Measurements from ENCODE around the gene CALCA.
A peak's percentile ranks its signal among the peaks of the same experiment; 100 is the strongest.

- TF ChIP-seq CTCF (IDR thresholded peaks at IDR 0.05 in 8 of 11, conservative IDR thresholded peaks at IDR 0.05 in 3 of 11) (peak in 9 of 11 experiments; percentile 23 to 68 (median 59)), POLR2A (IDR thresholded peaks at IDR 0.05) (no peak)
Observed at GRCh38 chr11:14974515-14975251, 2.5 kb upstream of the CALCA start.

All from spleen (tissue), 7 donors.